CD4-positive, alpha-beta T cell (primary cell): Measurements from ENCODE around the gene TEX35. TPM values are rescaled to one million over a fixed set of nuclear protein-coding genes. Genes with fewer than 3 reads are reported as not detected.
A peak's percentile ranks its signal among the peaks of the same experiment; 100 is the strongest.

Source experiments
- ATAC-seq: fragments of 200-7000 bp; cut with Tn5 transposase; one replicate; pipeline ENCODE4 v1.10.0; 2022; ENCODE audit warnings: mild to moderate bottlenecking; ENCODE audit not compliant: poor library complexity
- CTCF ChIA-PET: fragments of 350-600 bp; sonication (Branson Sonifier 250); formaldehyde crosslinking; loops from one replicate; lab custom pipeline; 2021; ENCODE audit warnings: antibody characterized with exemption, inconsistent platforms; lab: Charles Lee
- POLR2A ChIA-PET: fragments of 350-600 bp; sonication (Branson Sonifier 250); formaldehyde crosslinking; loops from one replicate; lab custom pipeline; 2021; ENCODE audit warnings: antibody characterized with exemption, inconsistent platforms; lab: Charles Lee
- DNase-seq, 14 experiments: peaks; one replicate each; pipeline ENCODE4 v3.0.0-alpha.2; 2013 to 2020; ENCODE audit warnings: mixed read lengths in 2 of 14
- H3K27ac ChIP-seq, 2 donors: one replicate each; pipeline versions ENCODE4 v1.5.1 to v1.7.0; 2013; ENCODE audit warnings: low read length in 2 of 2, low read depth in 1 of 2, mild to moderate bottlenecking in 1 of 2
- H3K27me3 ChIP-seq, 2 experiments: 1 replicate in 1 of 2; 2 replicates in 1 of 2; pipeline versions ENCODE4 v1.6.1 to v1.7.0; 2013; ENCODE audit warnings: low read length in 2 of 2, control low read depth in 1 of 2, mild to moderate bottlenecking in 1 of 2, moderate library complexity in 1 of 2; ENCODE audit not compliant: insufficient read depth in 2 of 2, control insufficient read depth in 1 of 2
- H3K36me3 ChIP-seq: one replicate; pipeline ENCODE4 v1.6.1; 2013; ENCODE audit warnings: low read length, control low read depth; ENCODE audit not compliant: insufficient read depth
- H3K4me1 ChIP-seq: one replicate; pipeline ENCODE4 v1.6.1; 2013; ENCODE audit warnings: low read length, control low read depth; ENCODE audit not compliant: insufficient read depth
- H3K4me3 ChIP-seq: one replicate; pipeline ENCODE4 v1.5.1; 2013; ENCODE audit warnings: mild to moderate bottlenecking, low read length, moderate library complexity
- H3K9me3 ChIP-seq, 2 experiments: 1 replicate in 1 of 2; 2 replicates in 1 of 2; pipeline versions ENCODE4 v1.6.1 to v1.7.0; 2013; ENCODE audit warnings: low read length in 2 of 2, mild to moderate bottlenecking in 2 of 2, control low read depth in 1 of 2, moderate library complexity in 1 of 2; ENCODE audit not compliant: control insufficient read depth in 1 of 2, insufficient read depth in 1 of 2
- H3K27ac Mint-ChIP-seq: one replicate; pipeline ENCODE4 v1.8.0; 2020; ENCODE audit warnings: mixed read lengths
- H3K27me3 Mint-ChIP-seq: one replicate; pipeline ENCODE4 v1.8.0; 2021; ENCODE audit warnings: mixed read lengths
- H3K36me3 Mint-ChIP-seq: one replicate; pipeline ENCODE4 v1.8.0; 2021; ENCODE audit warnings: low read depth, mixed read lengths
- H3K4me1 Mint-ChIP-seq: one replicate; pipeline ENCODE4 v1.8.0; 2021; ENCODE audit warnings: low read depth, mixed read lengths
- H3K4me3 Mint-ChIP-seq: one replicate; pipeline ENCODE4 v1.8.0; 2020; ENCODE audit warnings: mild to moderate bottlenecking, mixed read lengths
- H3K9me3 Mint-ChIP-seq: one replicate; pipeline ENCODE4 v1.8.0; 2020; ENCODE audit warnings: mixed read lengths
- CTCF ChIP-seq: fragments of 200-600 bp; IDR thresholded peaks from one replicate; pipeline ENCODE4 v1.8.0; 2022; ENCODE audit warnings: antibody characterized with exemption, mild to moderate bottlenecking
- intact Hi-C, 2 experiments: fragments of 100-400 bp; cut with DNase I in 1 of 2; cut with micrococcal nuclease in 1 of 2; formaldehyde crosslinking; loops; one replicate each; pipeline versions ENCODE4 v1.15.1 to v1.9.0; 2023 to 2025; cut with DNase I, micrococcal nuclease
- total RNA-seq, 174 experiments: library from RNA in 2 of 174; stranded (reverse) in 2 of 174; gene quantifications; one replicate each; pipeline ENCODE4 v1.2.3 and lab custom pipeline; 2021 to 2026

TEX35 gene
- total RNA-seq, 2 experiments from 2014 or later, result not detected

GRCh38 chr1:178500091-178500770 lies 12.7 kb upstream of the TEX35 start:
- Mint-ChIP-seq H3K27me3 (peaks cover 5% of the 10 kb centered on the region), H3K27ac (no peak overlapping the region), H3K9me3 (no peaks in the 10 kb centered on the region), H3K4me3 (no peak overlapping the region), H3K36me3 (no peaks in the 10 kb centered on the region), H3K4me1 (no peaks in the 10 kb centered on the region)
- ATAC-seq (no peak), DNase-seq (no peak)
- intact Hi-C loops, result no loop called here
- H3K4me1 ChIP-seq, result no peaks in the 10 kb centered on the region
- ChIA-PET CTCF (no interaction called here), POLR2A (no interaction called here)
- H3K27ac ChIP-seq, result no peak overlapping the region
- TF ChIP-seq CTCF, result no peak
- peaks cover 0 to 8% of the 10 kb centered on the region in 2 experiments for H3K27me3 ChIP-seq
- no peak overlapping the region for H3K4me3 ChIP-seq
- no peaks in the 10 kb centered on the region for H3K9me3 ChIP-seq
- H3K36me3 ChIP-seq, result no peaks in the 10 kb centered on the region

DNA sequence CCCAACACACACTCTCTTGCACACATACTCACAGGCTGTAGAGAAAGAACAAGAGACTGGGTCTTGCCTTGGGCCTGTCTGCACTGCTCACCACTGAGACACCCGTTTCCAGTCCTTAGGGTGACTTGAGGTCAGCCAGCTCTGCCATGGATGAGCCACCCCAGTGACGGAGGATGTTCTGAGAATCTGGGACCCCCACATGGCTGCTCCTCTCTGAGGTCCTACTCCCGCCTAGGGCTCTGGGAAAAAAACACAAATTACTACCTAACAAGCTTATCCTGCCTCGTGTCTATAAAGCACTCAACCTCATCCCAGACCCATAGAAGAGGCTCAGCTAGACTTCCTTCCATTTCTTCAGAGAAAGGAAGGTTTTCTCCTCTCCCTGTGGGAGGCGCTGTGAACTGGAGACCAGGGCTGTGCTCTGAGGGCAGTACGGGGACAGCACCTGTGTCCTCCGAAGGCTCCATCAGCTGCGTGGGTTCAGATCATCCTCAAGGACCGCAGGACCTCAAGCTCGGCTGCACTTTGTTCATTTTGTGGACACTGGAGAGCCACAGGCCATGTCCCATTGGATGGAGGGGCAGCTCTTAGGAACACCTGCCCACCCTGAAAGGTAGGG lies 11.9 kb upstream of the TEX35 start:
- no peak overlapping the region for H3K27ac ChIP-seq
- H3K36me3 Mint-ChIP-seq, result no peaks in the 10 kb centered on the region
- no peaks in the 10 kb centered on the region for H3K9me3 ChIP-seq
- H3K4me3 ChIP-seq, result no peak overlapping the region
- ATAC-seq (no peak), DNase-seq (no peak)
- no peaks in the 10 kb centered on the region for H3K36me3 ChIP-seq
- H3K4me1 Mint-ChIP-seq, result no peaks in the 10 kb centered on the region
- H3K9me3 Mint-ChIP-seq, result no peaks in the 10 kb centered on the region
- H3K27me3 ChIP-seq, result peaks cover 0 to 8% of the 10 kb centered on the region in 2 experiments
- intact Hi-C loops, result no loop called here
- H3K4me3 Mint-ChIP-seq, result no peak overlapping the region
- POLR2A ChIA-PET, result no interaction called here
- H3K4me1 ChIP-seq, result no peaks in the 10 kb centered on the region
- no peak overlapping the region for H3K27ac Mint-ChIP-seq
- no peak for TF ChIP-seq CTCF
- H3K27me3 Mint-ChIP-seq, result peaks cover 5% of the 10 kb centered on the region
- CTCF ChIA-PET, result no interaction called here

DNA sequence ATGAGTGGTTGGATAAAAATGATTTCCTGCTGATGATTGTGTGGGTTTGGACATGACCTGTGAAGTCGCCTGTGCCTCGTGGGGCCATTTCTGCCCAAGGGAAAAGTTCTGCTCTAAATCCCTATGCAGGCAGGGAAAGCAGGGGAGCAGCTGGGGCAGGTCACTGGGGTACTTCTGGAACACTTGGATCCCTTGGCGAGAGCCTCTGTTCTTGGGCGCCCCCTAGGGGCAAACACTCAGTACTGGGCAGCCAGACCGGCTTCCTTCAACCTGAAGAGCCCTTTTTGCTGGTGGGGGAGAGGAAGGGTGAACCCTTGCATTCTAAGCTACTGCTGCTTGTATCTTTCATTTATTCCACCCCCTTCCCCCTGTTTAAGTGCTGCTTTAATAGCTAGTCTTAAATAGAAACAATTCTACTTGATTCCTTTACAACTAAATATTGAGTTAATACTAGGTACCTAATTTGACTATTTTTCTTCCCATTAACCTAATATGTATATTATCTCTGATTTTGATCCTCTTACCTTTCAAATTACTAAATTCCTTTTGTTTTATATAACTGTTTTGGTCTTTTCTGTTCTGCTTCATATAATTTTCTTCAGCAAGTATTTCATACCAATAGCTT lies 11.1 kb upstream of the TEX35 start:
- Histone ChIP-seq H3K27me3 (peaks cover 0 to 8% of the 10 kb centered on the region in 2 experiments), H3K9me3 (peaks cover 0 to 5% of the 10 kb centered on the region in 2 experiments), H3K4me3 (no peak overlapping the region), H3K36me3 (no peaks in the 10 kb centered on the region), H3K27ac (no peak overlapping the region), H3K4me1 (peaks cover 2% of the 10 kb centered on the region)
- peaks cover 5% of the 10 kb centered on the region for H3K27me3 Mint-ChIP-seq
- H3K27ac Mint-ChIP-seq, result no peak overlapping the region
- DNase-seq (peak in 12 of 14 experiments; percentile 5 to 48 (median 22)), ATAC-seq (no peak)
- H3K4me1 Mint-ChIP-seq, result no peaks in the 10 kb centered on the region
- no peaks in the 10 kb centered on the region for H3K36me3 Mint-ChIP-seq
- CTCF ChIA-PET, result no interaction called here
- POLR2A ChIA-PET, result no interaction called here
- H3K9me3 Mint-ChIP-seq, result no peaks in the 10 kb centered on the region
- intact Hi-C loops, result no loop called here
- peak; percentile 59 for TF ChIP-seq CTCF
- H3K4me3 Mint-ChIP-seq, result no peak overlapping the region
